ENCODE data around the gene MSANTD4. TPM values are rescaled to one million over a fixed set of nuclear protein-coding genes. Genes with fewer than 3 reads are reported as not detected.

The MSANTD4 gene
- total RNA-seq, 1 donor from 2014 or later, result 19.2 TPM

DNA sequence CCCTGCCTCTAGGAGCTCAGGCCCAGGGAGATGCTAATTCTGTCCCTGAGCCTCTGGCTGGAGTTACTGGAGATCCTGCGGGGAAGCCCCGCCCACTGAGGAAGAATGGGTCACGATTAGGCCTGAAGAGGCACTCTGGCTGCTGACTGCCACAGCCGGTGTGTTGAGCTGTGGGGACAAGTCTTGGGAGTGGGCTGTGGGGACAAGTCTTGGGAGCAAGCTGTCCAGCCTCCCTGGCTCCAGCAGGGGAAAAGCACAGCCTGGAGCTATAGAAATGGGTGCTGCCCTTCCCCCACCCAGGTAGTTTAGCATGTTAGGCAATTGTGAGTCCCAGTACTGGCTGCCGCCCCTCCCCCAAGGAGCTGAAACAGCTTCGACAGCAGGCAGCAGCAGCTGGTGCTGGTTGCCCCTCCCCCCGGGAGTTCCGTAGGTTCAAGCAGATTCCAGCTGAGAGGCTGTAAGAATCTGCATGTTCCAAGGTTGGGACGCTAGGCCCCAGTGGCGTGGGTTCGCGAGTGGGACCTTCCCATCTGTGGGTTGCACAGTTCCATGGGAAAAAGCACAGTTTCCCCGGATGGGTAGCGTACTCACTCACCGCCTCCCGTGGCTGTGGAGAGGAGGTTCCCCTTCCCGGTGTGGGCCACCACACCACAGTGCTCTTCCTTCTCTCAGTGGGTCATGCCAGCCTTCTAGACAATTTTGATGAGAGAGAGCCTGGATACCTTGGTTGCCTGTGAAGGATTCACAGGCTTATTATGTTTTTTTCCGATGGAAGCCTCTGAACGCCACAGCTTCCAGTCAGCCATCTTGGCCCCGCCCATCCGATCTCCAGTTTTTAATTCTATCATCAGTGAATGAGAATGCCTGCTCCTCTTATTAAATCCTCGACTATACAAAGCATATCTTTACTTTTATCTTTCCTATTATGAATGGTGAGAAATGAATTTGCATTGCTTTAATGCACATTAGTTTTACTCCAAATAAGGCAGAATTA is 61.5 kb downstream of the MSANTD4 start:
- Histone ChIP-seq H3K4me3 (ENCODE audit: low read depth, low read length) (no peak overlapping the region), H3K27me3 (ENCODE audit: control insufficient read depth, insufficient read depth, low read length) (no peaks in the 10 kb centered on the region), H3K36me3 (ENCODE audit: control insufficient read depth, insufficient read depth, low read length) (no peaks in the 10 kb centered on the region)
- DNase-seq (ENCODE audit: low read depth) (no peak), FAIRE-seq (no peak)
- TF ChIP-seq, protein P1, sequence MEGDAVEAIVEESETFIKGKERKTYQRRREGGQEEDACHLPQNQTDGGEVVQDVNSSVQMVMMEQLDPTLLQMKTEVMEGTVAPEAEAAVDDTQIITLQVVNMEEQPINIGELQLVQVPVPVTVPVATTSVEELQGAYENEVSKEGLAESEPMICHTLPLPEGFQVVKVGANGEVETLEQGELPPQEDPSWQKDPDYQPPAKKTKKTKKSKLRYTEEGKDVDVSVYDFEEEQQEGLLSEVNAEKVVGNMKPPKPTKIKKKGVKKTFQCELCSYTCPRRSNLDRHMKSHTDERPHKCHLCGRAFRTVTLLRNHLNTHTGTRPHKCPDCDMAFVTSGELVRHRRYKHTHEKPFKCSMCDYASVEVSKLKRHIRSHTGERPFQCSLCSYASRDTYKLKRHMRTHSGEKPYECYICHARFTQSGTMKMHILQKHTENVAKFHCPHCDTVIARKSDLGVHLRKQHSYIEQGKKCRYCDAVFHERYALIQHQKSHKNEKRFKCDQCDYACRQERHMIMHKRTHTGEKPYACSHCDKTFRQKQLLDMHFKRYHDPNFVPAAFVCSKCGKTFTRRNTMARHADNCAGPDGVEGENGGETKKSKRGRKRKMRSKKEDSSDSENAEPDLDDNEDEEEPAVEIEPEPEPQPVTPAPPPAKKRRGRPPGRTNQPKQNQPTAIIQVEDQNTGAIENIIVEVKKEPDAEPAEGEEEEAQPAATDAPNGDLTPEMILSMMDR (IDR thresholded peaks at IDR 0.05; ENCODE audit: insufficient read depth, low read length, severe bottlenecking), result no peak

Other genes with a start within 250 kb of the MSANTD4 start
- 2.4 and 5.8 TPM in 2 replicates for gene KBTBD3, start 55.1 kb upstream of the MSANTD4 start, total RNA-seq
- 48.4 and 53.9 TPM in 2 replicates for gene AASDHPPT, start 55.4 kb upstream of the MSANTD4 start, total RNA-seq